ENCODE data around the gene HAND1. TPM values are rescaled to one million over a fixed set of nuclear protein-coding genes. Genes with fewer than 3 reads are reported as not detected.

Gene HAND1
- total and polyA plus RNA-seq, 9 of the 15 experiments (the other 6 are each of a cell fraction or from before 2014, with no cell fraction given) = not detected

- TF ChIP-seq HINFP (tag; conservative IDR thresholded peaks at IDR 0.05; ENCODE audit: low read depth) (no peak), WHSC1 (IDR thresholded peaks at IDR 0.05; ENCODE audit: low read length) (no peak), CEBPG (CRISPR knock-in tag; IDR thresholded peaks at IDR 0.05) (peak; percentile 14; the same call in 1 of the 2 replicates), CEBPG (tag; conservative IDR thresholded peaks at IDR 0.05 in 1 of 2, IDR thresholded peaks at IDR 0.05 in 1 of 2) (no peak), ZBTB34 (CRISPR knock-in tag; IDR thresholded peaks at IDR 0.05) (no peak), POLR2A (conservative IDR thresholded peaks at IDR 0.05) (peak; percentile 82), XRCC5 (IDR thresholded peaks at IDR 0.05; ENCODE audit: low read depth, low read length) (no peak), VEZF1 (CRISPR knock-in tag; IDR thresholded peaks at IDR 0.05) (peak; percentile 96), HNRNPK (IDR thresholded peaks at IDR 0.05; ENCODE audit: low read depth, low read length, poor library complexity, severe bottlenecking) (no peak), ZNF316 (IDR thresholded peaks at IDR 0.05) (no peak), ESRRB (CRISPR knock-in tag; IDR thresholded peaks at IDR 0.05; ENCODE audit: borderline replicate concordance) (no peak), MYC (IDR thresholded peaks at IDR 0.05; ENCODE audit: low read depth, low read length) (no peak; the same call in 1 of the 2 replicates), MYC (CRISPR knock-in tag; IDR thresholded peaks at IDR 0.05; ENCODE audit: borderline replicate concordance, low read depth) (no peak), MLLT1 (IDR thresholded peaks at IDR 0.05) (0 out of 4 replicates have a peak, but pooled peaks of 1 of the 2 experiments have one; percentile 22), ZNF655 (CRISPR knock-in tag; IDR thresholded peaks at IDR 0.05) (no peak), KDM5B (IDR thresholded peaks at IDR 0.05; ENCODE audit: insufficient replicate concordance, low read depth, low read length) (peak; percentile 56), CLOCK (CRISPR knock-in tag; IDR thresholded peaks at IDR 0.05; ENCODE audit: borderline replicate concordance) (no peak)
Observed at GRCh38 chr5:154445422-154446194, 32.4 kb downstream of the HAND1 start, which contains the start of gene SAP30L (continued).
